ENCODE results near the gene SP100.

DNA sequence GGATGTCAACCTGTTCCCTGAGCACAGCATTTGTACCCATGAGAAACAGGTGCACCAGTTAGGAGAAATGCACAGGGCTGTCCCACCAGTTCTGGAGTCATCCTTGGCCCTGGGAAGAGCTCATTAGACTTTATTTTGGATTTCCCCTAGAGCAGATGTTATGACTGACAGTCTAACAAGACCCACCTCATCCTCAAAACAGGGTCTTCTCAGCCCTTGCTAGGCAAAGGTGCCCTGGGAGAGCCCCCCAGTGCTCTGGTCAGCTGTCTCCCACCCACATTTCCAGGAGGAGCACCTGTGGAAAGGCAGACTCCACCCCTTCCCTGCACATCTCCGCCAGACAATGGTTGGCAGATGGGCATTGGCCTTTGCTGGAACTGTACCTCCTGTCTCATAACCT is 5.7 kb upstream of the SP100 start:
- TF ChIP-seq, protein P1, sequence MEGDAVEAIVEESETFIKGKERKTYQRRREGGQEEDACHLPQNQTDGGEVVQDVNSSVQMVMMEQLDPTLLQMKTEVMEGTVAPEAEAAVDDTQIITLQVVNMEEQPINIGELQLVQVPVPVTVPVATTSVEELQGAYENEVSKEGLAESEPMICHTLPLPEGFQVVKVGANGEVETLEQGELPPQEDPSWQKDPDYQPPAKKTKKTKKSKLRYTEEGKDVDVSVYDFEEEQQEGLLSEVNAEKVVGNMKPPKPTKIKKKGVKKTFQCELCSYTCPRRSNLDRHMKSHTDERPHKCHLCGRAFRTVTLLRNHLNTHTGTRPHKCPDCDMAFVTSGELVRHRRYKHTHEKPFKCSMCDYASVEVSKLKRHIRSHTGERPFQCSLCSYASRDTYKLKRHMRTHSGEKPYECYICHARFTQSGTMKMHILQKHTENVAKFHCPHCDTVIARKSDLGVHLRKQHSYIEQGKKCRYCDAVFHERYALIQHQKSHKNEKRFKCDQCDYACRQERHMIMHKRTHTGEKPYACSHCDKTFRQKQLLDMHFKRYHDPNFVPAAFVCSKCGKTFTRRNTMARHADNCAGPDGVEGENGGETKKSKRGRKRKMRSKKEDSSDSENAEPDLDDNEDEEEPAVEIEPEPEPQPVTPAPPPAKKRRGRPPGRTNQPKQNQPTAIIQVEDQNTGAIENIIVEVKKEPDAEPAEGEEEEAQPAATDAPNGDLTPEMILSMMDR (IDR thresholded peaks at IDR 0.05; ENCODE audit: insufficient read depth, low read depth, low read length): no peak
- TF ChIP-seq EZH2 (IDR thresholded peaks at IDR 0.05; ENCODE audit: insufficient read depth, low read length): no peak

Measured in astrocyte (in vitro differentiated cells and primary cell).